Heart left ventricle (tissue), 16 donors: ENCODE results near the gene CXCL12. TPM values are rescaled to one million over a fixed set of nuclear protein-coding genes. Genes with fewer than 3 reads are reported as not detected.
A peak's percentile ranks its signal among the peaks of the same experiment; 100 is the strongest.

Source experiments
- ATAC-seq, 4 donors: fragments of 200-7000 bp; cut with Tn5 transposase; one replicate each; pipeline ENCODE4 v1.9.1; 2020 to 2022; ENCODE audit warnings: moderate library complexity in 4 of 4, mild to moderate bottlenecking in 3 of 4, moderate number of reproducible peaks in 1 of 4
- DNase-seq, 5 donors: peaks; one replicate each; pipeline ENCODE4 v3.0.0-alpha.2; 2020
- H3K27ac ChIP-seq, 12 donors: fragments of 200-600 bp; sonication (generic) in 4 of 12; one replicate each; pipeline versions ENCODE4 v1.5.0 to v1.8.0; 2016 to 2022; ENCODE audit warnings: mild to moderate bottlenecking in 2 of 12
- H3K27me3 ChIP-seq, 9 donors: fragments of 200-600 bp; sonication (generic) in 2 of 9; one replicate each; pipeline versions ENCODE4 v1.5.1 to v1.8.0; 2016 to 2022; ENCODE audit warnings: mild to moderate bottlenecking in 3 of 9
- H3K36me3 ChIP-seq, 9 donors: fragments of 200-600 bp; sonication (generic) in 2 of 9; one replicate each; pipeline versions ENCODE4 v1.5.0 to v1.8.0; 2018 to 2022; ENCODE audit warnings: mild to moderate bottlenecking in 2 of 9
- H3K4me1 ChIP-seq, 12 donors: fragments of 200-600 bp; sonication (generic) in 4 of 12; one replicate each; pipeline versions ENCODE4 v1.5.0 to v1.8.0; 2016 to 2022; ENCODE audit warnings: mild to moderate bottlenecking in 3 of 12
- H3K4me3 ChIP-seq, 12 donors: fragments of 200-600 bp; sonication (generic) in 4 of 12; one replicate each; pipeline versions ENCODE4 v1.5.0 to v1.8.0; 2017 to 2022; ENCODE audit warnings: mild to moderate bottlenecking in 9 of 12, moderate library complexity in 4 of 12
- H3K9me3 ChIP-seq, 12 donors: fragments of 200-600 bp; sonication (generic) in 4 of 12; one replicate each; pipeline versions ENCODE4 v1.5.0 to v1.8.0; 2016 to 2022; ENCODE audit warnings: mild to moderate bottlenecking in 1 of 12
- POLR2A ChIP-seq, 2 donors: fragments of 450-650 bp; IDR thresholded peaks; one replicate each; pipeline ENCODE4 v1.6.1; 2017; ENCODE audit warnings: antibody characterized with exemption in 2 of 2, mild to moderate bottlenecking in 2 of 2, moderate library complexity in 2 of 2
- WGBS, 4 donors: extraction: QIAGEN DNeasy Blood & Tissue Kit in 2 of 4; methylation state at CpG; one replicate each; pipeline versions ENCODE4 v1.1.5 to v1.1.7; 2013 to 2018; 5-methylcytosine and 5-hydroxymethylcytosine counted together
- intact Hi-C, 10 donors: fragments of 100-400 bp; cut with DNase I; formaldehyde crosslinking; loops; one replicate each; pipeline versions ENCODE4 v1.11.1 to v1.14.2; 2022
- polyA plus RNA-seq, 2 donors: library from polyadenylated mRNA; stranded (reverse); fragments of 200-250 nt; gene quantifications; one replicate each; pipeline ENCODE4 v1.2.3, GENCODE V29; 2013
- total RNA-seq, 9 donors: library from RNA; depleted of rRNA in 2 of 9; stranded (reverse); fragments of >200 nt in 2 of 9; fragmentation: NEBNext Ultra II Directional in 3 of 9; extraction: Animal tissue kit (Norgen Biotek cat#: 25700) in 3 of 9; gene quantifications; one replicate each; pipeline versions ENCODE4 v1.1.0 to v1.2.4, GENCODE V29; 2016 to 2023
- TF ChIP-seq, protein P1 (sequence below), 12 donors: fragments of 200-600 bp; sonication (generic) in 4 of 12; IDR thresholded peaks; one replicate each; pipeline versions ENCODE4 v1.5.0 to v1.8.0; 2018 to 2022; ENCODE audit warnings: antibody characterized with exemption in 12 of 12, mild to moderate bottlenecking in 5 of 12
- donor health status: ischemic (EF 13 %, LVEDD 7.1; RV severe dilation, severe dysfunction).
- donor health status: healthy with polysubstance abuse.
- donor health status: DM: no; HTN: yes; CAD: no.
- donor health status: DM: no; HTN: no; CAD: no.
- donor health status: ischemic (EF 25% LVEDD 6.9; RV normal size, moderate dysfunction).
- donor health status: ischemic (EF 25% LVEDD 5.7; RV mildly dilated, moderate dysfunction).
- donor health status: healthy.
- donor health status: DM: yes; HTN: yes; CAD: no.
- donor health status: ischemic (EF 35%, LVEDD 5.7; RV mildly dilated, moderate dysfunction).
- donor health status: nonischemic (EF 11% LVEDD 7.7; RV severe dilation, severe dysfunction).
- donor health status: DM: yes; HTN: yes; CAD: no.
- donor health status: PGD.
- donor health status: ischemic (EF 29% LVEDD 5.4; RV normal size, mild dysfunction).
- donor health status: nonischemic (EF 23%, LVEDD 6.1; RV moderate dilation, normal function).

Gene CXCL12
- total and polyA plus RNA-seq, 11 donors = 56.4 to 203 (median 125) TPM

DNA sequence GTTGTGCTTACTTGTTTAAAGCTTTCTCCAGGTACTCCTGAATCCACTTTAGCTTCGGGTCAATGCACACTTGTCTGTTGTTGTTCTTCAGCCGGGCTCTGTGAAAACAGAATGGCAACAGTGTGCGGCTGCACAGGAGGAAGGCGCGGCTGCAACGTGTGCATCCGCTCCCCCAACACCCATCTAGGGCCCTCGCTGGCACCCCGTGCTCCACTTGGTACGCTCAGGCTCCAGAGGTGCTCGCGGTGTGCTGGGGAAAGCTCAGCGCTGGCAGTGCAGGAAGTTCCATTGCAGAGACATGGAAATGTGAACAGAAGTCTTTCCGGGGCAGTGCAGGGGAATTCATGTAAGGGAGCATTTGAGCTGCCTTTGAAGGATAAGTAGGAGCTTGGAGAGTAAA, 6.3 kb downstream of the CXCL12 start:
- Histone ChIP-seq H3K36me3 (peaks cover 0 to 73% (median 64%) of the 10 kb centered on the region in 9 donors), H3K4me3 (no peak overlapping the region), H3K27me3 (peaks cover 0 to under 1% (median 0%) of the 10 kb centered on the region in 9 donors), H3K4me1 (peaks cover 0 to 57% (median 10%) of the 10 kb centered on the region in 12 donors), H3K9me3 (no peaks in the 10 kb centered on the region), H3K27ac (no peak overlapping the region)
- DNase-seq = peak in 1 of 5 donors; percentile 4
- TF ChIP-seq, protein P1, sequence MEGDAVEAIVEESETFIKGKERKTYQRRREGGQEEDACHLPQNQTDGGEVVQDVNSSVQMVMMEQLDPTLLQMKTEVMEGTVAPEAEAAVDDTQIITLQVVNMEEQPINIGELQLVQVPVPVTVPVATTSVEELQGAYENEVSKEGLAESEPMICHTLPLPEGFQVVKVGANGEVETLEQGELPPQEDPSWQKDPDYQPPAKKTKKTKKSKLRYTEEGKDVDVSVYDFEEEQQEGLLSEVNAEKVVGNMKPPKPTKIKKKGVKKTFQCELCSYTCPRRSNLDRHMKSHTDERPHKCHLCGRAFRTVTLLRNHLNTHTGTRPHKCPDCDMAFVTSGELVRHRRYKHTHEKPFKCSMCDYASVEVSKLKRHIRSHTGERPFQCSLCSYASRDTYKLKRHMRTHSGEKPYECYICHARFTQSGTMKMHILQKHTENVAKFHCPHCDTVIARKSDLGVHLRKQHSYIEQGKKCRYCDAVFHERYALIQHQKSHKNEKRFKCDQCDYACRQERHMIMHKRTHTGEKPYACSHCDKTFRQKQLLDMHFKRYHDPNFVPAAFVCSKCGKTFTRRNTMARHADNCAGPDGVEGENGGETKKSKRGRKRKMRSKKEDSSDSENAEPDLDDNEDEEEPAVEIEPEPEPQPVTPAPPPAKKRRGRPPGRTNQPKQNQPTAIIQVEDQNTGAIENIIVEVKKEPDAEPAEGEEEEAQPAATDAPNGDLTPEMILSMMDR (IDR thresholded peaks at IDR 0.05) = no peak
- no peak for TF ChIP-seq POLR2A (IDR thresholded peaks at IDR 0.05)
- ATAC-seq = no peak
- intact Hi-C loops = no loop called here
- 92 to 95% (median 94%) methylated on average over 14 of the region's 14 CpGs for WGBS, 4 donors

DNA sequence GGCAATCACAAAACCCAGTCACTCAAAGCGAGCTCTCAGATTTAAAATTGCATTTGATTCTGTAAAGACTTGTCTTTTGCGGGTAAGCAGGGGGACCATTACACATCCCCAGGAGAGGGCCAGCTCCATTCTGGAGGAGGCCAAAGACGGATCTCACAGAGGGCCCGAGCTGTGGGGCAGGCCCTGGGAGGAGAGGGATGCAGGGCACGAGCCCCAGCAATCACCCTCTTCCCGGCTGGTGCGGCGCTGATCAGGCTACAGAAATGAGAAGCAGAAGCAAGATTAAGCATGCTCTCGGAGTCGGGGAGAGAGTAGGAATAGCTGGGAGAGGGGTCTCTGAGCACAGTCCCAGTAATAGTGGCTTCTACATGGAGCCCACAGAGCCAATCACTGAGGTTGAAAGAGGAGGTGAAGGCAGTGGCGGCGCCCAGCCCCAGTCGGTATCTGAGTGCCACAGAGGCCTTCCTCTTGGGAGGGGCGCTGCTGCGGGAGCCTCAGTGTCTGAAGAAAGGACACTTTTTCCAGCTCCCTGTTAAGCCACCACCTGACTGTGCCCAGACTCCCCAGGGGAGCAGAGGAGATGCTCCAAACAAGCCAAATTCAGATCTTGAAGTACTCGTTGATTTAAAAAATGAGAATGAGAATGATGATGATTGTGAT, 7.1 kb downstream of the CXCL12 start:
- TF ChIP-seq, protein P1 (IDR thresholded peaks at IDR 0.05) = no peak
- TF ChIP-seq POLR2A (IDR thresholded peaks at IDR 0.05) = no peak

DNA sequence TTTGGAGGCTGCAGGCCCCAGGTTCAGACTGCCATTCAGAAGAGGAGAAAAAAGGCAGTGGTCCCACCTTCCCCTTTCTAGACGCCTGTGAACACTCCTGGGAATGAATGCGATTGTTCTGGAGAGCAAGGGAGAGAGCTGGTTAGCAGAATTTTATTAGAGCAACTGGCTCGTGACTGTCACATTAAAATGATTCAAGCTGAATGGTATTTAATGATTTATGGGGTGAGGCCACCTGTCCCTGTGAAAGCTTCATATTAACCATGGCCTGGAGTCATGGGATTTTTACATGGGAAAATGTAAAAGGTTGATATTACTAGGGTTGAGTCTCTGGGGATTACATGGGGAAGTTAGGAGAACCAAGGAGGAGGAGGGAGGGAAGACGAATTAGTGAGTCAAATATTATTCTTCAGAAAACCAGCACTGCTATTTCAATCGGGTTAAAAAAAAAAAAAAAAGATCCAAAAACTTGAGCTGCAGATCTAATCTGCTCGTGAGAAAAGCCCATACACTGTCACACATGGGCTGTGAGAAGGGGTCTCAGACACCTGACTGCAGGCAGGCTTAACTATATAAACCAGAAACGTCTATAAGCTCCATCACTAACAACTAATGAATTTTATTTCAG, 8.3 kb downstream of the CXCL12 start:
- H3K4me3 ChIP-seq = no peak overlapping the region
- no peaks in the 10 kb centered on the region for H3K27me3 ChIP-seq
- H3K36me3 ChIP-seq = peaks cover 0 to 93% (median 81%) of the 10 kb centered on the region in 9 donors
- no peaks in the 10 kb centered on the region for H3K9me3 ChIP-seq
- no peak overlapping the region for H3K27ac ChIP-seq
- H3K4me1 ChIP-seq = peaks cover 0 to 41% (median 4%) of the 10 kb centered on the region in 12 donors
- TF ChIP-seq POLR2A (IDR thresholded peaks at IDR 0.05) = no peak
- TF ChIP-seq, protein P1 (IDR thresholded peaks at IDR 0.05) = no peak
- WGBS, 4 donors = 69 to 76% (median 73%) methylated on average over 7 of the region's 7 CpGs
- intact Hi-C loops = no loop called here
- no peak for DNase-seq
- ATAC-seq = no peak

More for the DNA sequence above, 7.1 kb downstream of the CXCL12 start:
- ATAC-seq (no peak), DNase-seq (peak in 1 of 5 donors; percentile 18)
- 93 to 95% (median 94%) methylated on average over 16 of the region's 16 CpGs for WGBS, 4 donors
- Histone ChIP-seq H3K4me3 (no peak overlapping the region), H3K27ac (no peak overlapping the region), H3K4me1 (peaks cover 0 to 52% (median 9%) of the 10 kb centered on the region in 12 donors), H3K9me3 (no peaks in the 10 kb centered on the region), H3K27me3 (no peaks in the 10 kb centered on the region), H3K36me3 (peaks cover 0 to 81% (median 71%) of the 10 kb centered on the region in 9 donors)
- intact Hi-C loops = no loop called here

DNA sequence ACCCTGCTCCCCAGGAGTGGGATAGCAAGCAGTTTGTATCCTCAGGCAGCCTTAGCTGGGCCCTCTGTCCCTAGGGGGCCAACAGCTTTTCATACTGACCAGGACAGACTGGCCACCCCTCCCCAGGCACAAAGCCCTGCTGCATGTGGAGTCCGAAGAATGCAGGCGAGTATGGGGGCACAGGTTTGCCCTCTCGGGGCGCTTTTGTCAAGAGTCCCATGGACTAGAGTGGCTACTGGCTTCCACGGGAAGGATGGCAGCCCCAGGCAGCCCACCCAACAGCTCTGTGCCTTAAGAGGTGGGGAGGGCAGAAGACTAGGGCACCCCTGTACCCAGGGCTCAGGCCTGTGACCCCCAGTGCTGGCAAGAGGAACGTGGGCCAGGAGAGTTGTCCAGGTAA, 10.7 kb downstream of the CXCL12 start:
- ATAC-seq = no peak
- peaks cover 0 to 21% (median 0%) of the 10 kb centered on the region in 12 donors for H3K4me1 ChIP-seq
- WGBS, 4 donors = 92 to 98% (median 94%) methylated on average over 4 to 6 of the region's 6 CpGs

More for the DNA sequence above, 10.7 kb downstream of the CXCL12 start:
- Histone ChIP-seq H3K9me3 (no peaks in the 10 kb centered on the region), H3K27ac (no peak overlapping the region), H3K4me3 (no peak overlapping the region), H3K27me3 (no peaks in the 10 kb centered on the region), H3K36me3 (peaks cover 0 to 100% (median 77%) of the 10 kb centered on the region in 9 donors)
- intact Hi-C loops = loop anchor here in 1 of 10 donors (2.0 kb wide), 1 partner anchor 33 kb away; no protein-coding TSS in a partner anchor
- TF ChIP-seq, protein P1 (IDR thresholded peaks at IDR 0.05) = no peak
- TF ChIP-seq POLR2A (IDR thresholded peaks at IDR 0.05) = no peak
- peak in 1 of 5 donors; percentile 5 for DNase-seq
